ENCODE results near the gene POLR1A. TPM values are rescaled to one million over a fixed set of nuclear protein-coding genes. Genes with fewer than 3 reads are reported as not detected.

Gene POLR1A
- total RNA-seq, 1 experiment from 2014 or later = 62.7 TPM

DNA sequence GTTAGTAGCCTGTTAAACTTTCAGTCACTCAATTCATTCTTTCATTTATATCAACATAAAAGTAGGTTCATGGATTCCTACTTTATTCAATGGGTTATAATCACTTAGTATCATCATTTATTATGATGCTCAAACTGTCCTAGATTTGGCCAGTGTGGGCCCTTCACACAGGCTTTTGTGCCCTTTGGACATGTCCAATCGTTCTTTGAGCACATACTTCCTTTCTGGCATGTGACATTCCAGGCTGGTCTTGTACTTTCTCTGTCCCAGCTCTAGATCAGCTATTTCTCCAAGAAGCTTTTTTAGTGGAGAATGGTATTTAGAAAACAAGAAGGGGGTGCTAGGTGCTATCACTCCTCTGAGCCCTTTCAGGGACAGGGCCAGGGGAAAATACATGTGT is 11.5 kb downstream of the POLR1A start:
- no peak overlapping the region for H2BK120ac ChIP-seq (ENCODE audit: low read depth, low read length, poor library complexity, severe bottlenecking)
- H3K4me3 Mint-ChIP-seq = no peak overlapping the region
- peaks cover 35 to 79% (median 66%) of the 10 kb centered on the region in 3 experiments for H3K36me3 Mint-ChIP-seq (ENCODE audit: insufficient read depth in 1 of 3, low read depth in 3 of 3)
- no peak overlapping the region for H2BK15ac ChIP-seq (ENCODE audit: low read depth, low read length)
- H3K23me2 ChIP-seq (ENCODE audit: insufficient read length, low read depth, low read length, poor library complexity, severe bottlenecking) = no peaks in the 10 kb centered on the region
- no peak overlapping the region for H2BK20ac ChIP-seq (ENCODE audit: low read depth, low read length, poor library complexity, severe bottlenecking)
- no peaks in the 10 kb centered on the region for H3K9me3 ChIP-seq (ENCODE audit: control insufficient read depth, low read depth, low read length)
- H3K9ac ChIP-seq (ENCODE audit: extremely low read depth, insufficient read length, low read length) = no peak overlapping the region
- H3K27me3 Mint-ChIP-seq (ENCODE audit: low read depth) = no peaks in the 10 kb centered on the region
- H3K14ac ChIP-seq (ENCODE audit: insufficient read depth, low read length) = no peak overlapping the region
- H3K27ac ChIP-seq (ENCODE audit: insufficient read length, low read depth, low read length) = no peak overlapping the region
- H3K4me2 ChIP-seq (ENCODE audit: insufficient read depth, insufficient read length, low read length) = no peak overlapping the region
- H3K4ac ChIP-seq (ENCODE audit: low read depth, low read length) = no peak overlapping the region
- H3K27me3 ChIP-seq (ENCODE audit: insufficient read depth, low read length) = no peaks in the 10 kb centered on the region
- H4K20me1 ChIP-seq (ENCODE audit: control insufficient read depth, insufficient read depth, insufficient read length) = no peaks in the 10 kb centered on the region
- no peak overlapping the region for H2BK12ac ChIP-seq (ENCODE audit: insufficient read length, low read depth, low read length)
- TF ChIP-seq, protein P1, sequence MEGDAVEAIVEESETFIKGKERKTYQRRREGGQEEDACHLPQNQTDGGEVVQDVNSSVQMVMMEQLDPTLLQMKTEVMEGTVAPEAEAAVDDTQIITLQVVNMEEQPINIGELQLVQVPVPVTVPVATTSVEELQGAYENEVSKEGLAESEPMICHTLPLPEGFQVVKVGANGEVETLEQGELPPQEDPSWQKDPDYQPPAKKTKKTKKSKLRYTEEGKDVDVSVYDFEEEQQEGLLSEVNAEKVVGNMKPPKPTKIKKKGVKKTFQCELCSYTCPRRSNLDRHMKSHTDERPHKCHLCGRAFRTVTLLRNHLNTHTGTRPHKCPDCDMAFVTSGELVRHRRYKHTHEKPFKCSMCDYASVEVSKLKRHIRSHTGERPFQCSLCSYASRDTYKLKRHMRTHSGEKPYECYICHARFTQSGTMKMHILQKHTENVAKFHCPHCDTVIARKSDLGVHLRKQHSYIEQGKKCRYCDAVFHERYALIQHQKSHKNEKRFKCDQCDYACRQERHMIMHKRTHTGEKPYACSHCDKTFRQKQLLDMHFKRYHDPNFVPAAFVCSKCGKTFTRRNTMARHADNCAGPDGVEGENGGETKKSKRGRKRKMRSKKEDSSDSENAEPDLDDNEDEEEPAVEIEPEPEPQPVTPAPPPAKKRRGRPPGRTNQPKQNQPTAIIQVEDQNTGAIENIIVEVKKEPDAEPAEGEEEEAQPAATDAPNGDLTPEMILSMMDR (conservative IDR thresholded peaks at IDR 0.05) = no peak
- no peaks in the 10 kb centered on the region for H3K9me3 Mint-ChIP-seq
- H3K79me1 ChIP-seq (ENCODE audit: insufficient read depth, low read depth, low read length, poor library complexity, severe bottlenecking) = peaks cover 6% of the 10 kb centered on the region
- no peak for DNase-seq
- no peaks in the 10 kb centered on the region for H3K4me1 ChIP-seq (ENCODE audit: insufficient read depth, low read length)
- H2AK5ac ChIP-seq (ENCODE audit: insufficient read length, low read length) = no peak overlapping the region
- H4K5ac ChIP-seq (ENCODE audit: insufficient read length, low read depth, low read length) = no peak overlapping the region
- WGBS (ENCODE audit: extremely low coverage, insufficient read length, low lambda C conversion rate) = no CpG with 5 or more reads among the region's 1 CpG
- no peak overlapping the region for H2AFZ ChIP-seq (ENCODE audit: low read length)
- H3K27ac Mint-ChIP-seq = peak overlapping the region in 1 of 3 experiments; percentile 44; a peak in 1 of 7 replicates
- no peak overlapping the region for H3K56ac ChIP-seq (ENCODE audit: insufficient read length, low read depth, low read length)
- H4K8ac ChIP-seq (replicated peaks; ENCODE audit: insufficient read length, low read depth, low read length) = no peak overlapping the region
- no peak overlapping the region for H3T11ph ChIP-seq (ENCODE audit: low read length)
- H3K79me2 ChIP-seq (ENCODE audit: insufficient read depth, low read length) = no peaks in the 10 kb centered on the region
- no peak overlapping the region for H4K91ac ChIP-seq (ENCODE audit: insufficient read length, low read depth, low read length)
- no peak overlapping the region for H3K23ac ChIP-seq (ENCODE audit: insufficient read length, low read depth, low read length)
- no peaks in the 10 kb centered on the region for H3K4me1 Mint-ChIP-seq
- no peak overlapping the region for H2BK5ac ChIP-seq (ENCODE audit: insufficient read length, low read length)
- no peak overlapping the region for H3K18ac ChIP-seq (ENCODE audit: insufficient read length, low read depth, low read length)
